Activated B cell treated with CpG ODN at 0.5 μM for 24 hours (primary cell): ENCODE data around the gene PML. TPM values are rescaled to one million over a fixed set of nuclear protein-coding genes. Genes with fewer than 3 reads are reported as not detected.
A peak's percentile ranks its signal among the peaks of the same experiment; 100 is the strongest.
"Not testable (repeated sequence)": the region's sequence is repeated elsewhere in the genome, so short reads cannot be mapped to it uniquely, and the experiment has no call there.

Experiments
- ATAC-seq: fragments of 200-7000 bp; cut with Tn5 transposase; one replicate; pipeline ENCODE4 v1.10.0; 2021; ENCODE audit warnings: low read depth, mild to moderate bottlenecking, moderate library complexity
- CTCF ChIA-PET: fragments of 350-600 bp; sonication (Branson Sonifier 250); formaldehyde crosslinking; loops from one replicate; lab custom pipeline; 2021; ENCODE audit warnings: antibody characterized with exemption; lab: Charles Lee
- POLR2A ChIA-PET: fragments of 350-600 bp; sonication (Branson Sonifier 250); formaldehyde crosslinking; loops from one replicate; lab custom pipeline; 2021; ENCODE audit warnings: antibody characterized with exemption; lab: Charles Lee
- DNase-seq: peaks from one replicate; pipeline ENCODE4 v3.0.0; 2022
- H3K27ac Mint-ChIP-seq: one replicate; pipeline ENCODE4 v1.8.0; 2020; ENCODE audit warnings: mixed read lengths
- H3K27me3 Mint-ChIP-seq: one replicate; pipeline ENCODE4 v1.8.0; 2021; ENCODE audit warnings: mixed read lengths
- H3K36me3 Mint-ChIP-seq: one replicate; pipeline ENCODE4 v1.8.0; 2021; ENCODE audit warnings: low read depth, mixed read lengths
- H3K4me1 Mint-ChIP-seq: one replicate; pipeline ENCODE4 v1.8.0; 2021; ENCODE audit warnings: mixed read lengths
- H3K4me3 Mint-ChIP-seq: one replicate; pipeline ENCODE4 v1.8.0; 2020; ENCODE audit warnings: mild to moderate bottlenecking, mixed read lengths
- H3K9me3 Mint-ChIP-seq: one replicate; pipeline ENCODE4 v1.8.0; 2020; ENCODE audit warnings: mixed read lengths
- intact Hi-C: fragments of 100-400 bp; cut with micrococcal nuclease; formaldehyde crosslinking; loops from one replicate; pipeline ENCODE4 v1.15.1; 2024
- total RNA-seq: library from RNA; stranded (reverse); gene quantifications from 2 replicates; pipeline ENCODE4 v1.2.3, GENCODE V29; 2022
- TF ChIP-seq, protein P1 (sequence below): fragments of 200-600 bp; IDR thresholded peaks from one replicate; pipeline ENCODE4 v1.8.0; 2022; ENCODE audit warnings: antibody characterized with exemption, mild to moderate bottlenecking

PML gene
- total RNA-seq, 1 donor from 2014 or later: 62.4 TPM

DNA sequence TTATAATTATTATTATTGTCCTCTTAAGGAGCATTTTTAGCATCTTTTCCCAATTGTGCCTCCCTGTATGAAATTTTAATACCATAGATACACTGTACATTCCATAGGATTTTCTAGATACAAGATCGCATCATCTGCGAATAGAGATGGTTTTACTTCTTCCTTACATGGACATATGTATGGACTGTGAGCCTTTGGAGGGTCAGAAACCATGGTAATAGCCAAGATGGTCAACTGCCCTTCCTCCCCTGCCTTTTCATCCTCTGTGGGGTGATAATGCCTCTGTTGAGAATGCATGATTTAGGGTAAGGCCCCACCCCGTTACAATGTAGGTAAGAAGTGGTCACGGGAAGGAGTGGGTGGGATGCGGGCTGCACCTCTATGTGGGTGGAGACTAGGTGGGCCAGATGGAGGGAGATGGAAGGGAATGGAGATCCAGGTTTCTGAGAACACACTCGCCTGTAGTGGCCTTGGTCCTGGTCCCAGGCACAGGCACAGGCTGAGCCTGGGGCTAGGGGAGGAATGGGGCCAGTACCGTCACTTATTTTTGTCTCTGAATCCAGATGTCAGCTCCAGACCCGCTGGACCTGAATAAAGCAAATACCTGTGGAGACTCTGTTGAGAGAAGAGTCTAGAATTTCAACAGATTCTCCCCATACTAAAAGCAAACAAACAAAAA lies 56.2 kb downstream of the PML start:
- H3K27me3 Mint-ChIP-seq: no peaks in the 10 kb centered on the region
- DNase-seq (no peak), ATAC-seq (no peak)
- H3K27ac Mint-ChIP-seq: no peak overlapping the region
- intact Hi-C loops: no loop called here
- H3K4me1 Mint-ChIP-seq: peaks cover 20% of the 10 kb centered on the region
- no peak overlapping the region for H3K4me3 Mint-ChIP-seq
- ChIA-PET POLR2A (no interaction called here), CTCF (interaction anchor here (0.9 kb wide), 1 partner anchor 78 kb away, joined by 3 read pairs; no protein-coding TSS in a partner anchor)
- no peaks in the 10 kb centered on the region for H3K9me3 Mint-ChIP-seq
- TF ChIP-seq, protein P1, sequence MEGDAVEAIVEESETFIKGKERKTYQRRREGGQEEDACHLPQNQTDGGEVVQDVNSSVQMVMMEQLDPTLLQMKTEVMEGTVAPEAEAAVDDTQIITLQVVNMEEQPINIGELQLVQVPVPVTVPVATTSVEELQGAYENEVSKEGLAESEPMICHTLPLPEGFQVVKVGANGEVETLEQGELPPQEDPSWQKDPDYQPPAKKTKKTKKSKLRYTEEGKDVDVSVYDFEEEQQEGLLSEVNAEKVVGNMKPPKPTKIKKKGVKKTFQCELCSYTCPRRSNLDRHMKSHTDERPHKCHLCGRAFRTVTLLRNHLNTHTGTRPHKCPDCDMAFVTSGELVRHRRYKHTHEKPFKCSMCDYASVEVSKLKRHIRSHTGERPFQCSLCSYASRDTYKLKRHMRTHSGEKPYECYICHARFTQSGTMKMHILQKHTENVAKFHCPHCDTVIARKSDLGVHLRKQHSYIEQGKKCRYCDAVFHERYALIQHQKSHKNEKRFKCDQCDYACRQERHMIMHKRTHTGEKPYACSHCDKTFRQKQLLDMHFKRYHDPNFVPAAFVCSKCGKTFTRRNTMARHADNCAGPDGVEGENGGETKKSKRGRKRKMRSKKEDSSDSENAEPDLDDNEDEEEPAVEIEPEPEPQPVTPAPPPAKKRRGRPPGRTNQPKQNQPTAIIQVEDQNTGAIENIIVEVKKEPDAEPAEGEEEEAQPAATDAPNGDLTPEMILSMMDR: no peak
- H3K36me3 Mint-ChIP-seq: no peaks in the 10 kb centered on the region

DNA sequence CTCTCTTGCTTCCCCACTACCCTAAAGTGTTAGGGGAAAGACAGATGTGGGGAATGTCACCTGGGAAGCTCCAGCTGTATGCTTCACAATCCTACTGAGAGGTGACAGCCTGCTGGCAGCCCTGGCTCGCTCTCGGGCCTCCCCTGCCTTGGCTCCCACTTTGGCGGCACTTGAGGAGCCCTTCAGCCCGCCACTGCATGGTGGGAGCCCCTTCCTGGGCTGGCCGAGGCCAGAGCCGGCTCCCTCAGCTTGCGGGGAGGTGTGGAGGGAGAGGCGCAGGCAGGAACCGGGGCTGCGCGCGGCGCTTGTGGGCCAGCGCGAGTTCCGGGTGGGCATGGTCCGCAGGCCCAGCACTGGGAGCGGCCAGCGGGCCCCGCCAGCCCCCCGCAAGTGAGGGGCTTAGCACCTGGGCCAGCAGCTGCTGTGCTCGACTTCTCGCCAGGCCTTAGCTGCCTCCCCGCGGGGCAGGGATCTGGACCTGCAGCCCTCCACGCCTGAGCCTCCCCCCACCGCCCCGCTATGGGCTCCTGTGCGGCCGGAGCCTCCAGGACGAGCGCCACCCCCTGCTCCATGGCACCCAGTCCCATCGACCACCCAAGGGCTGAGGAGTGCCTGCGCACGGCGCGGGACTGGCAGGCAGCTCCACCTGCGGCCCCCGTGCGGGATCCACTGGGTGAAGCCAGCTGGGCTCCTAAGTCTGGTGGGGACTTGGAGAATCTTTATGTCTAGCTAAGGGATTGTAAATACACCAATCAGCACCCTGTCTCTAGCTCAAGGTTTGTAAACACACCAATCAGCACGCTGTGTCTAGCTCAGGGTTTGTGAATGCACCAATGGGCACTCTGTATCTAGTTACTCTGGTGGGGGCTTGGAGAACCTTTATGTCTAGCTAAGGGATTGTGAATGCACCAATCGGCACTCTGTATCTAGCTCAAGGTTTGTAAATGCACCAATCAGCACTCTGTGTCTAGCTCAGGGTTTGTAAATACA lies 58.0 kb downstream of the PML start:
- DNase-seq, H3K27me3 Mint-ChIP-seq, H3K36me3 Mint-ChIP-seq, intact Hi-C loops, H3K4me3 Mint-ChIP-seq, ATAC-seq, H3K27ac Mint-ChIP-seq, H3K9me3 Mint-ChIP-seq, POLR2A ChIA-PET: not testable (repeated sequence)
- peaks cover 20% of the 10 kb centered on the region for H3K4me1 Mint-ChIP-seq
- CTCF ChIA-PET: interaction anchor here (1.6 kb wide), 1 partner anchor 8 kb away, joined by 6 read pairs; no protein-coding TSS in a partner anchor

DNA sequence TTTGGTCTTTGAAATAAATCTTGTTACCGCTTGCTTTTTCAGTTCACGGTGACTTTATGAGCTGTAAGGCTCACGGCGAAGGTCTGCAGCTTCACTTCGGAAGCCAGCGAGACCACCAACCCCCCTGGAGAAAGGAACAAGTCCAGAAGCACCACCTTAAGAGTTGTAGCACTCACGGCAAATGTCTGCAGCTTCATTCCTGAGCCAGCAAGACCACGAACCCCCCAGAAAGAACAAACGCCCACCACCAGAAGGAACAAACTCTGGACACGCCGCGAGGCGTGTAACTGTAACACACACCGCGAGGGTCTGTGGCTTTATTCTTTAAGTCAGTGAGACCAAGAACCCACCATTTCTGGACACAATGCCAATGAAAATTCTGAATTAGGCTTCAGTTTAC lies 59.0 kb downstream of the PML start:
- TF ChIP-seq, protein P1: no peak
- Mint-ChIP-seq H3K4me1 (peaks cover 11% of the 10 kb centered on the region), H3K27me3 (no peaks in the 10 kb centered on the region), H3K27ac (no peak overlapping the region), H3K9me3 (no peaks in the 10 kb centered on the region), H3K4me3 (no peak overlapping the region), H3K36me3 (peaks cover 2% of the 10 kb centered on the region)
- intact Hi-C loops: no loop called here
- CTCF ChIA-PET: interaction anchor here (1.4 to 1.6 kb wide), 2 partner anchors 9 to 81 kb away, joined by 6 to 7 read pairs; no protein-coding TSS in a partner anchor
- POLR2A ChIA-PET: no interaction called here
- DNase-seq (no peak), ATAC-seq (no peak)

DNA sequence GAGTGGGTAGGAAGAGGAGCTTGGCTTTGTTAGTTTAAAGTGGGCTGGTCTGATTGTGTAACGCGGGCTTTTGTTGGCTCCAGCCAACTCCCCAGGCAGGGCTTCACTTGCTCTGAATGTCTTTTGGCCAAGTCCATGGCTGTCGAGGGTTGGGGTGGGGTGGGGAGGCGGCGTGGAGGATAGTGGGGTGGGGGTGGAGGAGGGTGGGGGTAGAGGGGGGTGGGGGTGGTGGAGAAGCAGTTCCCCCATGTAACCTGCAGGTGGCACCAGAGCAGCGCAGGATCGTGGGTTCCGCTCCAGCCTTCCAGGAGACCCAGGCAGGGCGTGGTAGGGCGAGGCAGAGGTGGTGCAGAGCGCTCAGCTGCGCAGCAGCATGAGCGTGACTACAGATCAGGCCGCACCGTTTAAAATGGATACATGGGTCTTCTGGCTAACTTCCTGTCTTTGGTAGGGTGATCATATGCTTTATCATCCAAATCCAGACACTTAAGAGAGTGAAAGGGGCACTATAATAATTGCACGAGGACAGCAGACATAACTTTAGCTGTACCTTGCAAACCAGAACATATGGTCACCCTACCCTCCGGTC lies 59.5 kb downstream of the PML start:
- Mint-ChIP-seq H3K9me3 (no peaks in the 10 kb centered on the region), H3K36me3 (peaks cover 4% of the 10 kb centered on the region), H3K4me1 (peaks cover 11% of the 10 kb centered on the region), H3K4me3 (peak overlapping the region; percentile 38), H3K27me3 (no peaks in the 10 kb centered on the region), H3K27ac (no peak overlapping the region)
- DNase-seq (peak; percentile 39), ATAC-seq (peak; percentile 99)
- intact Hi-C loops: no loop called here
- TF ChIP-seq, protein P1: no peak
- CTCF ChIA-PET: interaction anchor here (1.4 to 1.6 kb wide), 2 partner anchors 10 to 82 kb away, joined by 6 to 7 read pairs; no protein-coding TSS in a partner anchor
- POLR2A ChIA-PET: no interaction called here

DNA sequence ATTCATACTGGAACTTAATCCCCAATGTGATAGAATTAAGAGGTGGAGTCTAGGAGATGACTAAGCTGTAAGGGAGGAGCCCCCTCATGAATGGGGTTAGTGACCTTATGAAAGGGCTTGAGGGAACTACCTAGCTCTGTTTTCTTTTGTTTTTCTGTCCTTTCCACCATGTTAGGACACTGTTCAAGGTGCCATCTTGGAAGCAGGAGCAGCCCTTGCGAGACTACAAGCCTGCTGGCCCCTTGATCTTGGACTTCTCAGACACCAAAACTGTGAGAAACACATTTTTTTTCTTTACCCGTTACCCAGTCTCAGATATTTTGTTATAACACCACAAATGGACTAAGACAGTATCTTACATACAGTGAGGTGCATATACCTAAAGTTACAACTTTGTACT lies 61.3 kb downstream of the PML start:
- H3K36me3 Mint-ChIP-seq: peaks cover 4% of the 10 kb centered on the region
- POLR2A ChIA-PET: no interaction called here
- H3K27ac Mint-ChIP-seq: no peak overlapping the region
- CTCF ChIA-PET: interaction anchor here (1.2 kb wide), 1 partner anchor 266 kb away, joined by 4 read pairs; no protein-coding TSS in a partner anchor
- no peak overlapping the region for H3K4me3 Mint-ChIP-seq
- ATAC-seq (no peak), DNase-seq (no peak)
- intact Hi-C loops: no loop called here
- H3K9me3 Mint-ChIP-seq: no peaks in the 10 kb centered on the region
- TF ChIP-seq, protein P1: no peak
- no peaks in the 10 kb centered on the region for H3K27me3 Mint-ChIP-seq
- H3K4me1 Mint-ChIP-seq: peaks cover 11% of the 10 kb centered on the region

DNA sequence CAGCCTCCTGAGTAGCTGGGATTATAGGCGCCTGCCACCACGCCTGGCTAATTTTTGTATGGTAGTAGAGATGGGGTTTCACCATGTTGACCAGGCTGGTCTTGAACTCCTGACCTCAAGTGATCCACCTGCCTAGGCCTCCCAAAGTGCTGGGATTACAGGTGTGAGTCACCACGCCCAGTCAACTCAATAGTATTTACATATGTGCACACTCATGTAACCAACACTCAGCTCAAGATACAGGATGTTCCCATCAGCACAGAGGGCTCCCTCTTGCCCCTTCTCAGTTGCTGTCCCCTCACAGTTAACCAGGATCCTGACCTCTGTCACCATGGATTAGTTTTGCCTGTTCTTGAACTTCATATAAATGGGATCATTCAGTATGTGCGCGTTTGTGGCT lies 61.8 kb downstream of the PML start:
- H3K27ac Mint-ChIP-seq, H3K27me3 Mint-ChIP-seq, H3K9me3 Mint-ChIP-seq, H3K4me3 Mint-ChIP-seq, H3K36me3 Mint-ChIP-seq, DNase-seq, ATAC-seq, POLR2A ChIA-PET, intact Hi-C loops: not testable (repeated sequence)
- H3K4me1 Mint-ChIP-seq: peaks cover 11% of the 10 kb centered on the region
- CTCF ChIA-PET: interaction anchor here (1.2 kb wide), 1 partner anchor 266 kb away, joined by 4 read pairs; no protein-coding TSS in a partner anchor

DNA sequence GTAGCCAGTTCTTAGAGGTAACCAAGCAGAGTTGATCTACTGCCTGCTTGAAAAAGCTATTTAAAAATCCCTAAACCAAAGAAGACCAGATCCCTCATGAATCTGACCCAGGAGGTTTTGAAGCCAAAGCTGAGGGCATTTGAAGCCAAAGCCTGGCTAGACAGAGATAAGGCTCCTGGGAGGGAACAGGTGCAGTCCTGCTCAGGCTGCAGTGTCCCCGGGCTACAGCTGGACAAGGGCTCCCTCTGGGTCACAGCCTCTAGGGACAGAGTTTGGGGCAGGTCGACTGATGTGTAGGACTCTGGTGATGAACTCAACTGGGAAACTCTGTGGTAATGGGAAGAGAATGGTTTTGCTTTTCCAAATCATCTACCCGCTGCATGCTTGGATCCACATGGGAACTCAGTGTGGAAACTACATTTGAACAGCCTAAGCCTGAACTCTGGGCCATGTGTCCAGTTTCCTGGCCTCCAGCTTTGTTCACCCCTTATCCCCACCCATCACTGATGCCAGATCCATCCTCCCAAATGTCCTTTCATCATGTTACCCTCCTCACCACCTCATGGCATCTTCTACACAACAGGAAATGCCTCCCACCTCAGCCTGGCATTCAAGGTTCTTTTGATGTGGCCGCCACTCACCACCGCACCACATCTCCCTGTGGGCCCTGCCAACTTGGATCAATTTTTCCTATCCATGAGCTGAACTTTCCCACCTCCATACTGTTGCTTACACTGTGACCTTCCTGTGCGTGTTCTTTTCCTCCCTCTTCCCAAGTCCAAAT lies 64.7 kb downstream of the PML start:
- H3K4me3 Mint-ChIP-seq, H3K27me3 Mint-ChIP-seq, ATAC-seq, DNase-seq, intact Hi-C loops, CTCF ChIA-PET, H3K27ac Mint-ChIP-seq, H3K4me1 Mint-ChIP-seq, H3K9me3 Mint-ChIP-seq, H3K36me3 Mint-ChIP-seq, POLR2A ChIA-PET: not testable (repeated sequence)
